GM10266 (cell line): ENCODE measurements around the gene GIPC1.

Experiments
- DNase-seq: peaks from one replicate; pipeline ENCODE4 v3.0.0; 2012; ENCODE audit errors: extremely low spot score
- TF ChIP-seq, protein P1 (sequence below): IDR thresholded peaks from 2 replicates; pipeline ENCODE4 v1.5.1; 2012; ENCODE audit warnings: mild to moderate bottlenecking, low read depth; ENCODE audit not compliant: control insufficient read depth, insufficient read depth; ENCODE audit errors: missing control alignments

GIPC1 gene

GRCh38 chr19:14473073-14473977 lies 22.6 kb downstream of the GIPC1 start:
- TF ChIP-seq, protein P1, sequence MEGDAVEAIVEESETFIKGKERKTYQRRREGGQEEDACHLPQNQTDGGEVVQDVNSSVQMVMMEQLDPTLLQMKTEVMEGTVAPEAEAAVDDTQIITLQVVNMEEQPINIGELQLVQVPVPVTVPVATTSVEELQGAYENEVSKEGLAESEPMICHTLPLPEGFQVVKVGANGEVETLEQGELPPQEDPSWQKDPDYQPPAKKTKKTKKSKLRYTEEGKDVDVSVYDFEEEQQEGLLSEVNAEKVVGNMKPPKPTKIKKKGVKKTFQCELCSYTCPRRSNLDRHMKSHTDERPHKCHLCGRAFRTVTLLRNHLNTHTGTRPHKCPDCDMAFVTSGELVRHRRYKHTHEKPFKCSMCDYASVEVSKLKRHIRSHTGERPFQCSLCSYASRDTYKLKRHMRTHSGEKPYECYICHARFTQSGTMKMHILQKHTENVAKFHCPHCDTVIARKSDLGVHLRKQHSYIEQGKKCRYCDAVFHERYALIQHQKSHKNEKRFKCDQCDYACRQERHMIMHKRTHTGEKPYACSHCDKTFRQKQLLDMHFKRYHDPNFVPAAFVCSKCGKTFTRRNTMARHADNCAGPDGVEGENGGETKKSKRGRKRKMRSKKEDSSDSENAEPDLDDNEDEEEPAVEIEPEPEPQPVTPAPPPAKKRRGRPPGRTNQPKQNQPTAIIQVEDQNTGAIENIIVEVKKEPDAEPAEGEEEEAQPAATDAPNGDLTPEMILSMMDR, result peak; percentile 20
- peak; percentile 53 for DNase-seq

GRCh38 chr19:14472202-14472938 lies 23.6 kb downstream of the GIPC1 start:
- TF ChIP-seq, protein P1, result peak; percentile 88
- DNase-seq, result peak; percentile 95

DNA sequence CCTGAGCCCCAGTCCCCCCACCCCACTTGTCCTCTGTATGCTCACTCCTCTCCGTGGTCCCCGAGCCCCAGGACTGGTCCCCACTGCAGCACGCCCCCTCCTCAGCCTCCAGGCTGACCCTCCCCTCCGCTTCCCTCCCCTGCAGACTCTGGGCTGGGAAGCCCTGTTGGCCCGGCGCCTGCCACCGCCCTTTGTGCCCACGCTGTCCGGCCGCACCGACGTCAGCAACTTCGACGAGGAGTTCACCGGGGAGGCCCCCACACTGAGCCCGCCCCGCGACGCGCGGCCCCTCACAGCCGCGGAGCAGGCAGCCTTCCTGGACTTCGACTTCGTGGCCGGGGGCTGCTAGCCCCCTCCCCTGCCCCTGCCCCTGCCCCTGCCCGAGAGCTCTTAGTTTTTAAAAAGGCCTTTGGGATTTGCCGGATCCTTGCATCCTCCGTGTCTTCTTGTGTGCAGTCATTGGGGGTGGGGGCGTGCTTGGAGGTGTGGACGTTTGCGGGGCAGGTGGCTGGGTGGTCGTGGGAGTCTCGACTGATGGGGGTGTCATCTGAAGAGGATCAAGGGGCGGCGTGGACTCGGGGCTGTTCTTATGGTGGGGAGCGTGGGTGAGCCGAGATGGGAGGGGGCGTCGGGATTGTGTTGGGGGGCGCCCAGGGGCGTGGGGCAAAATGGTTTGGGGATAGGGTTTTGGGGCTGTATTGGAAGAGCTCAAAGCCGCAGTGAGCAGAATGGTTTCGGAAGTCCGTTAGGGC lies 24.3 kb downstream of the GIPC1 start:
- TF ChIP-seq, protein P1, result no peak
- no peak for DNase-seq

GRCh38 chr19:14470031-14470876 lies 25.7 kb downstream of the GIPC1 start:
- DNase-seq, result peak; percentile 7
- TF ChIP-seq, protein P1, result no peak

DNA sequence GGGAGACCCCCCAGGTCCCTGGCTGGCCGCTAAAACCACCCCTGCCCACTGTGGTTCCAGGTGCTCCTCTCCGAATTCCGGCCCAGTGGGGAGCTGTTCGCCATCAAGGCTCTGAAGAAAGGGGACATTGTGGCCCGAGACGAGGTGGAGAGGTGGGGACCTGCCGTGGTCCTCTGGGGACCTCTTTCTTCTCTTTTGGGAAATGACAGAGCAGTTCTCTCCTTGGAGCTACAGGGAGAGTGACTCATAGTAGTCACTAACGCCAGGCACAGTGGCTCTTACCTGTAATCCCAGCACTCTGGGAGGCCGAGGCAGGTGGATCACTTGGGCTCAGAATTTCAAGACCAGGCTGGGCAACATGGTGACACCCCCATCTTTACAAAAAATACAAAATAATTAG lies 28.1 kb downstream of the GIPC1 start:
- DNase-seq, result no peak
- TF ChIP-seq, protein P1, result peak; percentile 2

- TF ChIP-seq, protein P1, result no peak
Measured at GRCh38 chr19:14467391-14467790, 28.5 kb downstream of the GIPC1 start.

More at GRCh38 chr19:14467391-14467790, 28.5 kb downstream of the GIPC1 start:
- DNase-seq, result no peak
